GM19193 (cell line): ENCODE results near the gene FLT4.

ENCODE experiments used
- POLR2A ChIP-seq: IDR thresholded peaks from 4 replicates; pipeline ENCODE4 v1.6.1; 2011; ENCODE audit not compliant: insufficient read depth, insufficient read length; ENCODE audit errors: extremely low read depth

Gene FLT4

DNA sequence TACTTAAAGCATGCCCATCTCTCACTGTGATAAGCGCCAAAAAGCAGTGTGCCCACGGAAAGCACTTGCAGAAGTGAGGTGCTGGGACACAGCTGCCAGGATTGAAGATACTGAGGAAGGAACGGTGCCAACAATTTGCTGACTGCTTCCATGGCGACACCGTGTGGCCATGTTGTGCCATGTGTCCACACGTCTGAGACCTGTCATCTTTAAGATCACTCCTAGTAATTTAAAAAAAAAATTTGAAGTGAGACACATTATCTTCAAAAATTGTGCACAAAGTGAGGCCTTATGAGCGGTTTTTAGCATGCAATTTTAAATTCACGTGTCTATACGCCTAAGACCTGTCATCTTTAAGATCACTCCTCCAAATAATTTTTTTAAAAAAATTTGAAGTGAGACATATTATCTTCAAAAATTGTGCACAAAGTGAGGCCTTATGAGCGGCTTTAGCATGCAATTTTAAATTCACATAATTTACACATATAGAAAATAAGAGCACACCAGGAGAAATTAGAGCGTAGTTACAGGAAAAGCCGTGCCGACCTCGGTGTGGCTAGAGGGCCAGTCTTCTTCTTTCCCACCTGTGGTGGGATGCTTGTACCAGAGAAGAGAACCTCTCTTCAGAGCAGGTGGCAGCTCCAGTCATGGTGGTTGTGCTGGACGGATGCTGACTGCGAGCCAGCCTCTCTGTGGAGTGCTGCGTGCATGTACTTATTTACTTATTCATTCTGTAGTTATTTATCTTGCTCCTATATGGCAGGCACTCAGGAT is 21.4 kb upstream of the FLT4 start:
- no peak for TF ChIP-seq POLR2A

DNA sequence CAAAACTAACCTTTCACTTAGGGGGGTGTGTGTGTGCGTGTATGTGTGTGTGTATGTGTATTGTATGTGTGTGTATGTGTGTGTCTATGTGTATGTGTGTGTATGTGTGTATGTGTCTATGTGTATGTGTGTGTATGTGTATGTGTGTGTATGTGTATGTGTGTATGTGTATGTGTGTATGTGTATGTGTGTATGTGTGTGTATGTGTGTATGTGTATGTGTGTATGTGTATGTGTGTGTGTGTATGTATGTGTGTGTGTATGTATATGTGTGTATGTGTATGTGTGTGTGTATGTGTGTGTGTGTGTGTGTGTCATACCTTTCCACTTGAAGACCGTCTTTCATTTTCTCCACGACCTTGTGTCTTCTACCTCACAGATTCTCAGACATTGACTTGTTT is 20.8 kb upstream of the FLT4 start:
- no peak for TF ChIP-seq POLR2A

DNA sequence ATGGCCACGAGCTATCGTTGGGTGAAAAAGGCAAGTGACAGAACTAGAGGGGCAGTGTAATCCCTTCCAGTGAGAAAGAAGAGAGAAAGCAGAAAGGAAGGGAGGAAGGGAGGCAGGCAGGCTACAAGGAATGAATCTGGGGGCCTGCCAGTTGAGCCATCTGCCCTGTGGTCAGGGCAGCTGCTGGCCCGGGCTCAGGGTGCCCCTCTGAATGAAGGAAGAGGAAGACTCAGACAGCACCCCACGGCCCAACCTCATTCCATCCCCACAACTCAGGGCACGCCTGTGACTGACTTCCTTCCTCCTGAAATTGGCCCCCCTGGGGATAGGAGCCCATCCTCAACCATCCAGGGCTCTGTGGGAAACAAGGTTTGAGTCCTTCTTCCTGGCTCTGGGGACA is 20.3 kb upstream of the FLT4 start:
- no peak for TF ChIP-seq POLR2A

DNA sequence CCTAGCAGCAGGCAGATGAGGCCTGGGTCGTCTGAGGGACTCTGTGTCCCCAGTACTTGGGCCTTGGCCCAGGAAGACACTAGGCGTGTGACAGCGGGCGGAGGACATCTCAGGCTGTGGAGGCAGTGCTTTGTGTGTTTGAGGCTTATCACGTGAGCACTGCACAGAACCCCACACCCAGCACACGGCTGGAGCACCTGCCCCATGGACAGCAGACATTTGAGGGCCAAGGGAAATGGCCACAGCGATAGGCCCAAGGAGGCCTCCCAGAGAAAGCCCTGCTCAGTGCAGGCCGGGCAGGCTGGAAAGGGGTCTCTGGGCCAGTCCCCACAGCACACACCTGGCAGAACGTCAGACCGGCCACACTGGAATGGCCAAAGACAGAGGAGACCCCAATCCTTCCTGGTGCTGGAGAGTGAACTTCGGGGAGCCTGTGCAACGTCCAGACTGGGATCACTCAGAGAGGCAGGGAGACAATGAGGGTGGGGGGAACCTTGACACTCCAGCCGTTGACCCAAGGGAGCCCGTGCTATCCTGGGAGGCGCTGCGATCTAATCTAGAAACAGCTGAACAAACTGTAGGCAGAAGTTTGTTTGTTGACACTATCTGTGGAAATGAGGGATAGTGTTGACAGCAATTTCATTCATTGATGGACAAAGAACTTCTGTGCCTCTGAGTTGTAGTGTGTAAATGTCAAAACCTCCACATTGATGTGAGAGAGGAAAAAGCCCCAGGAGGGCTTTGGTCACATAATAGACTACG is 19.6 kb upstream of the FLT4 start:
- TF ChIP-seq POLR2A = no peak

DNA sequence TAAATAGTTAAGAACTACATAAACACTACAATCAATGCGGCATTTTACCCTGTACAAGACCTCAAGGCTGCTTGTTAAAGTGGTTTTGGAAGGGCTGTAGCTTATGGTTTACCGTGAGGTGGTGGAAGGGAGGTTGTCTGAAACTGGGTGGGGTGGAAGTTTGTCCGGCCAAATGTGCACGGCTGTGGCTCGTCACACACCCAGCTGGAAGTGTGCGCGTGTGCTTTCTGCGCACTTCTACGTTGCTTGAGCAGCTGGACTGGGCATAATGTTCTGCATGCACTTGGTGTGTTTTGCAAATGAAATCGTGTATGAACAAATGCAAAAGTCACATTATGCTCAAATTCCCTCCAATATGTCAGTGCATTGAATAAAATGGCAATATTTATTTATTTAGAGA is 17.4 kb upstream of the FLT4 start:
- no peak for TF ChIP-seq POLR2A

DNA sequence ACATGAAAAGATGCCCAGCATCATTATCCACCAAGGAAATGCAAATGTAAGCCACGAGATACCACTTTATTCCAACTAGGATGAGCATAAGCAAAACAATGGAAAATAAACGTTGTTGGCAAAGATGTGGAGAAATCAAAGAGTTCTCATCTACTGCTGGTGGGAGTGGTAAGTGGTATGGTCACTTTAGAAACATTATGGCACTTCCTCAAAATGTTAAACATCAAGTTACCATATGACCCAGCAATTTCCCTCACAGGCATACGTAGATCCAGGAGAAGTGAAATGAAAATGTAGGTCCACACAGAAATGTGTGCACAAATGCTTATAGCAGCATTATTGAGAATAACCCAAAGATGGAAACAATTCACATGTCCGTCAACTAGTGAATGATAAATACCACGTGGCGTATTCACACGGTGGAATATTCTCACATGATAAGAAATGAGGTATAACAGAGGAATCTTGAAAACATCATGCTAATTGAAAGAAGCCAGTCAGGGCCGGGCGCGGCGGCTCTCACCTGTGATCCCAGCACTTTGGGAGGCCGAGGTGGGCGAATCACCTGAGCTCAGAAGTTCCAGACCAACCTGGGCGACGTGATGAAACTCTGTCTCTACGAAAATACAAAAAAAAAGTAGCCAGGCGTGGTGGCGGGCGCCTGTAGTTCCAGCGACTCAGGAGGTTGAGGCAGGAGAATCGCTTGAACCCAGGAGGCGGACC is 16.4 kb upstream of the FLT4 start:
- no peak for TF ChIP-seq POLR2A

DNA sequence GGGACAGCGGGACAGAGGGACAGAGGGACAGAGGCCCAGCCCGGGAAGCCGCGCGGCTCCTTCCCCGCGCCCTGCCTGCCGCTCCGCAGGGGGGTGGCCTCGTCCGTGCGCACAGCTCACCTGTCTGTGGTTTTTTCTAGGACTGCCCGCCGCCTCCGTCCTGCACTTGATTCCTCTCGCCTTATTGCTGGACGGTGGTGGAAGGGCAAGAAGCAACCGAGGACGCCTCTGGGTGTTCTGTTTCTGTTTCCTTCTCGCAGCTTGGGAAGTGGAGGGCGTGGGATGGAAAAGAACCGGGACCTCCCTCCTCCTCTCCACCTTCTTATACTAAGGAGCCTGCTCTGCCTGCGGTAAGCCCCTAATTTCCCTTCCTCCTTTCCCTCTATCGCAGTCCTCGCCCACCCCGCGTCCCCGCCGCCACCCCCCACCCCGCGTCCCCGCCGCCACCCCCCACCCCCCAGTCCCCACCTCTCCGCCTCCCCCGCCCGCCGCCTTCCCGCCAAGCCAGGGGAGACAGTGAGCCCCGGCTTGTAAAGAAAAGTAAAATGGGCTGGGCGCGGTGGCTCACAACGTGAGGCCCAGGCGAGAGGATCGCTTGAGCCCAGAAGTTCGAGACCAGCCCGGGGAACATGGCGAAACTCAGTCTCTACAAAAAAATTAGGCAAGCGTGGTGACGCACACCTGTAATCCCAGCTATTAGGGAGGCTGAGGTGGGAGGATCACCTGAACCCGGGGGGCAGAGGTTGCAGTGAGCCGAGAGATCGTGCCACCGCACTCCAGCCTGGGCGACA is 9.6 kb upstream of the FLT4 start:
- no peak for TF ChIP-seq POLR2A

DNA sequence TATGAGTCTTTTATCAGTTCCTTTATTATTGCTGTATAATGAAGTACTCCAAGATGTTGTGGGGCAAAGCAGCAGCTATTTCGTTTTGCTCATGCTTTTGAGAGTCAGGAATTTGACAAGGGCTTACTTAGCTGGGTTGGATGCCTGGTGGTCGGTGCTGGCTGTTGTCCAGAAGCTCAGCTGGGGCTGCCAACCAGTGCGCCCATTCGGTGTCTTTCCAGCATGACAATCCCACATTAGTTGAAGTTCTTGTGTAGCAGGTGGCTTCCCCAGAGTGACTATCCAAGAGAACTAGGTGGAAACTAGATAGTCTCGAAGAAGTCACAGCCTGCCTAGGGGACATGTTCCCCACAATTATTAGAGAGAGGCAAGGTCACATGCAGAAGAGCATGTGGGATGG is 3.4 kb upstream of the FLT4 start:
- TF ChIP-seq POLR2A = no peak

DNA sequence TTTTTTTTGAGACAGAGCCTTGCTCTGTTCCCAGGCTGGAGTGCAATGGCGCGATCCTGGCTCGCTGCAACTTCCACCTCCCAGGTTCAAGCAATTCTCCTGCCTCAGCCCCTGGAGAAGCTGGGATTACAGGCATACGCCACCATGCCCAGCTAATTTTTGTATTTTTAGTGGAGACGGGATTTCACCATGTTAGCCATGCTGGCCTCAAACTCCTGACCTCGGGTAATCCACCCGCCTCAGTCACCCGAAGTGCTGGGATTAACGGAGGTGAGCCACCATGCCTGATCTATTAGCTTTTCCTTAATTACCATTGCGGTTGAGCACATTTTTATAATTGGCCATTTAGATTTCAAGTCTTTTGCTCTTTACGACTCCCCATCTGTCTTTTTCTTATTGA is 2.9 kb upstream of the FLT4 start:
- TF ChIP-seq POLR2A = no peak

DNA sequence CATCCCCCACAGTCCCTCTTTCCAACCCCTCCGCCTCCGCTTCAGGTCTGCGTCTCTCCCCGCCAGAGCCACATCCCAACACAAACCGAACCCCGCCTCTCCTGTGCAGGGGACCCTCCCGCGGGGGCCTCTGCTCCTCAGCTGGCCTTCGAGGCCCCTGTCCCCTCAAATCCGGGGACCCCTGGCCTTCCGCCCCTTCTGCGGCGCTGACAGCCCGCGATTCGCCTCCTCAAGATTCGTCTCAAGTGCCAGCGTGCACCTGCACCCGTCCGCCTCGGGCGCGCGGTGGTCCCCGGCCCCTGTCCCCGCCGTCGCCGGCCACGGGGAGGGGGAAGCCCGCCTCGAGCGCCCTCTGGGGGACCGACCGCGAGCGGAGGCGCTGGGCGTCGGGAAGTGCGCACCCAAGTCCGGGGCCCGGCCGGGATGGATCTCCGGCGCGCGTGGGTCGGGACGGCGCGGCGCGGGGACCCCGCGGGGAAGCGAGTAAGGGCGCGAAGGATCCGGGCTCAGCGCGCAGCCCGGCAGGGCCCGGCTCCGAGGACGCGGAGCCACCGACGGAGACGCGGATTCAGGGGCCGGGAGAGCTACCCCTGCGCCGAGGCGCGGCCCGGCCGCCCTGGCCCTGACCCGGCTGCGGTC is 623 bp downstream of the FLT4 start:
- TF ChIP-seq POLR2A = no peak

DNA sequence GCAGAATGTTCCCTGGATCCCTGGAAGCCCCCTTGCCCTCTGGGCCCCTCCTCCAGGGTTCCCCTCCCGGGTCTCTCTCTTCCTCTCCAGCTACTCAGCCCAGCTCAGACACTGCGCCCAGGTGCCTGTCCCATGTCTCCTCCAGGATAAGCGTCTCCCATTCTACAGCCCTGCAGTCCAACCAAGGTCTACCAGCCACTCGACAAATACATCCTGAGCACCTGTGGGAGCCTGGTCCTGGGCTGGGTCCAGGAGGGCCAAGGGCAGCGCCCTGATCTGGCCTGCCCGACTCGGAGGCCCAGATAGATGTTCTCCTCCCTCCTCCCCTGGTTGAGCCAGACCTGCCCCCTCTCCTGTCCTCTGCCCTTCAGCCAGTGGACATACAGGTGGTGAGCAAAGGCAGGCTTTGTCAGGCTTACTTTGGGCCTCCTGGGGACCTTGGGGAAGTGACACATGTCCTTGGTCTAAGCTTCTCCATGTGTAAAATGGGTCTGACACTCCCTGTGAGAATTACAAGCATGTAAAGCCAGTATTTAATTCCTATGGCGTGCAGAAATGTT is 1.4 kb downstream of the FLT4 start:
- no peak for TF ChIP-seq POLR2A

DNA sequence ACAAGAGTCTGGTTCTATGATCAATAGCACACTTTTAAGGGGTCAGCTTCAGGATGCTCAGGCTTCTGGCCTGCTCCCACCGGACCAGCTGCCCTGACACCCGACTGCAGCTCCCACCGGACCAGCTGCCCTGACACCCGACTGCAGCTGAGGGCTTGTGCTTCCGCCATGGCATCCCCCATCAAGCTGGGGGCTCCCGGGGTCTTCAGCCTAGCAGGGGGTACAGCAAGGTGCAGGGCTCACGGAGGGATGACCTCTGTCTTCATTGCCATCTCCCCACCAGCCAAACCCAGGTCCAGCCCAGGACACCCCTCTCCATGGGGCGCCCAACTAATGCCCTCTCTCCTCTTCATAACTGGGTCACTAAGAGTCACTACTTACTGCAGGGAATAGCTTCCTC is 1.9 kb downstream of the FLT4 start:
- no peak for TF ChIP-seq POLR2A

DNA sequence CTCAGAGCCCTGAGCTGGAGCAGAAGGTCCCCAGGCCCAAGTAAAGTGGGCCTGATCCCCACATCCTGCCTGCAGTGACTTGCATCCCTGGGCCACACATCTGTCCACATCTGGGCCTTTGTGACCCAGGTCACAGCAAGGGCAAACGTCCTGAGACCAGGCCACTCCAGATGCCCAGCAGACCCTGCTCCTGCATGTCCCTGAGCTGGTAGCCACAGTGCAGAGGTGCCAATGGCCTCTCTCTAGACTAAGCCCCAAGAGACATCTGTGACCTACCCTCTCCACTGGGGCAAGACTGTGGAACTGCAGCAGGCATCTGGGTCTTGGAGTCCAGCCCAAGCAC is 2.5 kb downstream of the FLT4 start:
- TF ChIP-seq POLR2A = no peak

DNA sequence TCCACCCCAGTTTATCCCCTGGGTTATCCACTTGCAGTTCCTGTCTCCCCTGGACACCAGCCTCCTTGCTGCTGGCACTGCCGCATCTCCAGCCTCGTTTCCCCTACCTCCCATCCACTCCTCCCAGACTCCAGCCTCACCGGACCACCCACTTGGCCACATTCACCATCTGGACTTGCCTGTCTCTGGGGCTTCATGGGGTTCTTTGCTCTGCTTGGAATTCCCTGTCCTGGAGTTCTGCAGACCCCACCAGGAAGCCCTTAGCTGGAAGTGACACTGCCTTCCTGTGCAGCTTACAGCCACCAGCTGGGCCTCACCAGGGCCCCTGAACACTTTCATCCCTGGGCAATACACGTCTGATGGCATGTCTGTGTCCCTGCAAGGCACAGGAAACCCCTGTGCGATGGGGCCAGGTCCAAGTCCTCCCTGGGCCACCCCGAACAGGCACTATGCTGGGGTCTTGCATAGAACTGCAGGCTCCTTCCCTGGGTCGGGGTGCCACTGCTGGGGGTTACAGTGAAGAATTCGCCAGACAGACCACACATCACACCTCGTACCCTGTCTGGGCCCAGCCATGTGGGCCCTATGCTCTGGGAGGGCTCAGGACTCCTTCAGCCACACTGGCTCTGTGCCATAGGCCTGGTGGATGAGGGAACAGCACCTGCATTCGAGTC is 3.0 kb downstream of the FLT4 start:
- no peak for TF ChIP-seq POLR2A
